ENCODE measurements around the gene RTF2. TPM values are rescaled to one million over a fixed set of nuclear protein-coding genes. Genes with fewer than 3 reads are reported as not detected.
"Not testable (repeated sequence)": the region's sequence is repeated elsewhere in the genome, so short reads cannot be mapped to it uniquely, and the experiment has no call there.

Gene RTF2
- total RNA-seq, 6 experiments from 2014 or later, result 148 to 158 (median 153) TPM

DNA sequence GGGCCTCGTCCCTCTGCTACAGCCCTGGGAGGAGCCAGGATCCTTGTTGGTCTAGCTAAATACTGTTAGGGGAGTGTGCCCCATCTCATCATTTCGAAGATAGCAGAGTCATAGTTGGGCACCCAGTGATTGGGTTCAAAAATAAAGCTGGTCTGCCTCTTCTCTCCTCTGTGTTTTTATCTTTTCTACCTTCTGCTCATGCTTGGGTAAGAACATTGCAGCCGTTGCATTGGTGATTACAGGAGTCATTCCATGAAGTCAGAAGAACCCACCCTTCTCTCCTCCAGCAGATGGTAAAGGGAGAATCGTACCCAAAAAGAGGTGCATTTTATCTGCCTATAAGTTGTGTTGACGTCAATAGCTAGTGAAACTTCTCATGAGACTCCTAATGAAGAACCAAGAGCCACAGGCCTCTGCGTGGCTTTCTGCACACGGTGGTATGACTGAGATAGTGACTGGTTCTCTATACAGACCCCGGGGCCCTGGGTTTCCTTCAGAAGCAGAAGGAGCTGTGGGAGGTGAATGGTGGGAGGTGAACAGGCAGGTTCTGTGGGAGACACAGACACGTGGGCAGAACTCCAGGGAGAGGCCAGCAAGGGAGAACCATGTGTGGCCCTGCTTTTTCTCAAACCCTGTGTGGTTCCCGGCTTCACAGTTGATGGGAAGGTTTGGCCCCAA lies 50.4 kb downstream of the RTF2 start:
- Mint-ChIP-seq H3K4me3 (no peak overlapping the region), H3K4me1 (ENCODE audit: low read depth) (no peaks in the 10 kb centered on the region), H3K9me3 (peaks cover 15% of the 10 kb centered on the region), H3K36me3 (ENCODE audit: low read depth) (peaks cover 55% of the 10 kb centered on the region), H3K27ac (no peak overlapping the region), H3K27me3 (ENCODE audit: insufficient read depth) (no peaks in the 10 kb centered on the region; the same call in 1 of the 2 replicates)
- TF ChIP-seq, protein P1, sequence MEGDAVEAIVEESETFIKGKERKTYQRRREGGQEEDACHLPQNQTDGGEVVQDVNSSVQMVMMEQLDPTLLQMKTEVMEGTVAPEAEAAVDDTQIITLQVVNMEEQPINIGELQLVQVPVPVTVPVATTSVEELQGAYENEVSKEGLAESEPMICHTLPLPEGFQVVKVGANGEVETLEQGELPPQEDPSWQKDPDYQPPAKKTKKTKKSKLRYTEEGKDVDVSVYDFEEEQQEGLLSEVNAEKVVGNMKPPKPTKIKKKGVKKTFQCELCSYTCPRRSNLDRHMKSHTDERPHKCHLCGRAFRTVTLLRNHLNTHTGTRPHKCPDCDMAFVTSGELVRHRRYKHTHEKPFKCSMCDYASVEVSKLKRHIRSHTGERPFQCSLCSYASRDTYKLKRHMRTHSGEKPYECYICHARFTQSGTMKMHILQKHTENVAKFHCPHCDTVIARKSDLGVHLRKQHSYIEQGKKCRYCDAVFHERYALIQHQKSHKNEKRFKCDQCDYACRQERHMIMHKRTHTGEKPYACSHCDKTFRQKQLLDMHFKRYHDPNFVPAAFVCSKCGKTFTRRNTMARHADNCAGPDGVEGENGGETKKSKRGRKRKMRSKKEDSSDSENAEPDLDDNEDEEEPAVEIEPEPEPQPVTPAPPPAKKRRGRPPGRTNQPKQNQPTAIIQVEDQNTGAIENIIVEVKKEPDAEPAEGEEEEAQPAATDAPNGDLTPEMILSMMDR (IDR thresholded peaks at IDR 0.05), result no peak
- no peak for DNase-seq

DNA sequence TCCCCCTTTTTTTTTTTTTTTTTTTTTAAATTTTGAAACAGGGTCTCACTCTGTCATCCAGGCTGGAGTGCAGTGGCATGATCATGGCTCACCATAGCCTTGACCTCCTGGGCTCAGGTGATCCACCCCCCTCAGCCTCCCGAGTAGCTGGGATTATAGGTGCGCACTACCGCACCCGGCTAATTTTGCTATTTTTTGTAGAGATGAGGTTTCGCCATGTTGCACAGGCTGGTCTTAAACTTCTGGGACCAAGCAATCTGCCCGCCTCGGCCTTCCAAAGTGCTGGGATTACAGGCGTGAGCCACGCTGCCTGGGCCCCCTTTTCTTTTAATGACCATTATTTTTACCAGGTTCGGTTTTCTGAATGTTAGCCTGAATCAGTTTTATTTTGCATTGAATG lies 51.1 kb downstream of the RTF2 start:
- peaks cover 54% of the 10 kb centered on the region for H3K36me3 Mint-ChIP-seq (ENCODE audit: low read depth)
- TF ChIP-seq, protein P1 (IDR thresholded peaks at IDR 0.05), result no peak

DNA sequence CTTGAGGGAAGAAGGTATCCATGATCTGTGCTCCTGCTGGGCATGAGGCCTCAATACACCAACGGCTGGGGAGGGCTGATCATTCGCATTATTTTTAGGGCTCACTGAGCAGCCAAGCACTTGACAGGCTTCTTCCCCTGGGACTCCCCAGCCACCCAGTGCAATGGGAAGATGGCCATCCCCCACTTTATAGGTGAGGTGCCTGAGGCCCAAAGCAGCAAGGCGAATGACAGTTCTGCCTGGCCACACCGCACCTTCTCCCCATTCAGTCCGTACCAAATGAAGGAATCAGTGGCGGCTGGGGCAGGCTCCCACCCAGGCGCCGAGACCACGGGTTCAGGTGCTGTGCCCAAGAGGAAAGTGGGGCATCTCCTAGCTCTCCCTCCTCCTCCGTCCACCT lies 51.8 kb downstream of the RTF2 start:
- Mint-ChIP-seq H3K36me3 (ENCODE audit: low read depth) (peaks cover 54% of the 10 kb centered on the region), H3K9me3 (peaks cover 15% of the 10 kb centered on the region), H3K27me3 (ENCODE audit: insufficient read depth) (no peaks in the 10 kb centered on the region; the same call in none of the 2 replicates), H3K4me1 (ENCODE audit: low read depth) (no peaks in the 10 kb centered on the region), H3K4me3 (no peak overlapping the region), H3K27ac (no peak overlapping the region)
- no peak for DNase-seq
- TF ChIP-seq, protein P1 (IDR thresholded peaks at IDR 0.05), result no peak

More for the DNA sequence above, 51.1 kb downstream of the RTF2 start:
- H3K9me3 Mint-ChIP-seq, result peaks cover 15% of the 10 kb centered on the region
- no peak overlapping the region for H3K4me3 Mint-ChIP-seq
- no peaks in the 10 kb centered on the region for H3K4me1 Mint-ChIP-seq (ENCODE audit: low read depth)
- no peak overlapping the region for H3K27ac Mint-ChIP-seq
- H3K27me3 Mint-ChIP-seq (ENCODE audit: insufficient read depth), result no peaks in the 10 kb centered on the region; the same call in none of the 2 replicates
- no peak for DNase-seq

DNA sequence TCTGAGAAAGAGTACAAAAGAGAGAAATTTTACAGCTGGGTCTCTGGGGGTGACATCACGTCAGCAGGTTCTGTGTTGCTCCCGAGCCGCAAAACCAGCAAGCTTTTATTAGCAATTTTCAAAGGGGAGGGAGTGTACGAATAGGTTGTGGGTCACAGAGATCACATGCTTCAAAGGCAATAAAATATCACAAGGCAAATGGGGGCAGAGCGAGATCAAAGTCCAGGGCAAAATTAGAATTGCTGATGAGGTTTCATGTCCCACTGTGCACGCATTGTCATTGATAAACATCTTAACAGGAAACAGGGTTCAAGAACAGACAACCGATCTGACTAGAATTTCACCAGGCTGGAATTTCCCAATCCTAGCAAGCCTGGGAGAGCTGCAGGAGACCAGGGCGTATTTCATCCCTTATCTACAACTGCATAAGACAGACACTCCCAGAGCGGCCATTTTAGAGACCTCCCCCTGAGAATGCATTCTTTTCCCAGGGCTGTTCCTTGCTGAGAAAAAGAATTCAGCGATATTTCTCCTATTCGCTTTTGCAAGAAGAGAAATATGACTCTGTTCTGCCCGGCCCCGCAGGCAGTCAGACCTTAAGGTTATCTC lies 52.4 kb downstream of the RTF2 start:
- not testable (repeated sequence) for H3K27ac Mint-ChIP-seq; H3K4me3 Mint-ChIP-seq; DNase-seq; H3K4me1 Mint-ChIP-seq (ENCODE audit: low read depth); H3K27me3 Mint-ChIP-seq (ENCODE audit: insufficient read depth)
- Mint-ChIP-seq H3K36me3 (ENCODE audit: low read depth) (peaks cover 49% of the 10 kb centered on the region), H3K9me3 (peaks cover 15% of the 10 kb centered on the region)

DNA sequence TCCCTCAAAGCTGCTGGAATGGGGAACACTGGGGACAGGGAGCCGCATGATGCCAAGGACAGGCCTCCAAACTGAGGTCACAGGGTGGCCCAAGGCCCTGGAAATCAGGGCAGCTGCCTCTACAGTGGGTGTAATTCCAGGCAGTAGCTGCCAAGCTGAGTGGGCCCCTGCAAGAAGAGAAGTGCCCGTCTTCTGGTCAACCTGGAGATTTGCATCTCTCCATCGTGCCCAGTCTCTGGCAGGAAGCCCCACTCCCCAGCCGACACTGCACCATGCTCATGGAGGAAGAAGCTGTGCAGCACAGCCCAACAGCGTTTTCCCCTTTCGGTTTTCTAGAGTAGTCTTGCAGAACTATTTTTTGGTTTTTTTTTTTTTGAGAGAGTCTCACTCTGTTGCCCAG lies 53.9 kb downstream of the RTF2 start:
- Mint-ChIP-seq H3K4me3 (no peak overlapping the region), H3K27ac (no peak overlapping the region), H3K27me3 (ENCODE audit: insufficient read depth) (no peaks in the 10 kb centered on the region; the same call in none of the 2 replicates), H3K9me3 (peaks cover 15% of the 10 kb centered on the region), H3K36me3 (ENCODE audit: low read depth) (peaks cover 47% of the 10 kb centered on the region), H3K4me1 (ENCODE audit: low read depth) (no peaks in the 10 kb centered on the region)
- TF ChIP-seq, protein P1 (IDR thresholded peaks at IDR 0.05), result no peak
- DNase-seq, result no peak

DNA sequence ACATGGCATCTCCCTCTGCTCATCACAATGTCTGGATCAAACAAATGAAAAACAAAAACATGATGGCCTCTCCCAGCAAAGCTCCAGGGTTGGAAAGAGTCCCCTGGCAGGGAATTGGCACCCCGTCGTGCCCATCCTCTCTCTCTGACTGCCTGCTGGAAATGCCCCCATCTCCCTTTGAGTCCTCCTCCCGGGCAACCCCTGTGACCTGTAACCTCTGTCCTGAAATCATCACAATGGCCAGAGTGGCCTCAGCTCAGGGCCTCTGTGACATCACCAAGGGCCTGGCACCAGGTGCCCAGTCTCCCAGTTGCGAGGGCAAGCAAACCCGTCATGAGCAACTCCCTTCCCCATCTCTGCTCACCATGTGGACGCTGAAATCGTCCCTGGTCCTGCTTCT lies 56.0 kb downstream of the RTF2 start, which contains the start of gene FAM209A:
Gene FAM209A, plus strand, starts transcription at position 301 of the 400 bp plus-strand sequence. Its CDS starts 65 bp downstream, at position 366.
- H3K4me1 Mint-ChIP-seq (ENCODE audit: low read depth); H3K27ac Mint-ChIP-seq; H3K4me3 Mint-ChIP-seq; H3K27me3 Mint-ChIP-seq (ENCODE audit: insufficient read depth); DNase-seq: not testable (repeated sequence)
- Mint-ChIP-seq H3K9me3 (peaks cover 15% of the 10 kb centered on the region), H3K36me3 (ENCODE audit: low read depth) (peaks cover 27% of the 10 kb centered on the region)
